DOHH2 (cell line): ENCODE measurements around the gene SCN10A.

Experiments
- H3F3A ChIP-seq: fragments of 200-600 bp; sonication (generic), shearing (Covaris generic); 2 replicates; pipeline ENCODE4 v1.6.0; 2016; ENCODE audit warnings: antibody characterized with exemption, mild to moderate bottlenecking; ENCODE audit not compliant: control insufficient read depth, insufficient read depth
- H3K27ac ChIP-seq: fragments of 200-600 bp; sonication (generic); 2 replicates; pipeline ENCODE4 v1.5.1; 2014; ENCODE audit warnings: low read depth, mild to moderate bottlenecking, low read length, moderate library complexity
- H3K27me3 ChIP-seq: fragments of 200-600 bp; sonication (generic); 2 replicates; pipeline ENCODE4 v1.6.1; 2014; ENCODE audit warnings: mild to moderate bottlenecking, low read length, mixed read lengths; ENCODE audit not compliant: control insufficient read depth
- H3K36me3 ChIP-seq: fragments of 200-600 bp; sonication (generic); 2 replicates; pipeline ENCODE4 v1.6.1; 2014; ENCODE audit warnings: mild to moderate bottlenecking, low read length, moderate library complexity, mixed read lengths; ENCODE audit not compliant: control insufficient read depth
- H3K4me1 ChIP-seq: fragments of 200-600 bp; sonication (generic); 2 replicates; pipeline ENCODE4 v1.6.1; 2014; ENCODE audit warnings: mild to moderate bottlenecking, low read length, mixed read lengths; ENCODE audit not compliant: control insufficient read depth
- H3K4me2 ChIP-seq: fragments of 200-600 bp; sonication (generic); 2 replicates; pipeline ENCODE4 v1.6.0; 2014; ENCODE audit warnings: mild to moderate bottlenecking, low read length, moderate library complexity
- H3K4me3 ChIP-seq: fragments of 200-600 bp; sonication (generic); 2 replicates; pipeline ENCODE4 v1.5.1; 2014; ENCODE audit warnings: mild to moderate bottlenecking, low read length, mixed read lengths
- H3K79me2 ChIP-seq: fragments of 200-600 bp; sonication (generic); 2 replicates; pipeline ENCODE4 v1.6.1; 2014; ENCODE audit warnings: mild to moderate bottlenecking, low read length, mixed read lengths; ENCODE audit not compliant: control insufficient read depth
- H3K9me2 ChIP-seq: fragments of 200-600 bp; sonication (generic); replicated peaks from 2 replicates; pipeline ENCODE4 v1.6.1; 2014; ENCODE audit warnings: mild to moderate bottlenecking, low read length, mixed read lengths; ENCODE audit not compliant: control insufficient read depth
- H3K9me3 ChIP-seq: fragments of 200-600 bp; sonication (generic); 2 replicates; pipeline ENCODE4 v1.6.1; 2014; ENCODE audit warnings: antibody characterized with exemption, low read length, mixed read lengths; ENCODE audit not compliant: control insufficient read depth, insufficient read depth
- H4K20me1 ChIP-seq: fragments of 200-600 bp; sonication (generic); 2 replicates; pipeline ENCODE4 v1.6.0; 2014; ENCODE audit warnings: low read depth, mild to moderate bottlenecking, antibody characterized with exemption, low read length, moderate library complexity; ENCODE audit not compliant: control insufficient read depth, insufficient read depth
- EZH2phosphoT487 ChIP-seq: fragments of 200-600 bp; sonication (generic); IDR thresholded peaks from 2 replicates; pipeline ENCODE4 v1.6.1; 2017; ENCODE audit warnings: borderline replicate concordance, mild to moderate bottlenecking, antibody characterized with exemption, low read length, moderate library complexity, mixed read lengths
- TF ChIP-seq, protein P1 (sequence below): fragments of 200-600 bp; sonication (generic); IDR thresholded peaks from one replicate; pipeline ENCODE4 v1.5.1; 2014; ENCODE audit warnings: antibody characterized with exemption, mild to moderate bottlenecking, low read depth, low read length; ENCODE audit not compliant: poor library complexity, severe bottlenecking

The SCN10A gene

GRCh38 chr3:38792983-38793382, 23.0 kb downstream of the SCN10A start:
- Histone ChIP-seq H3K9me2 (no peaks in the 10 kb centered on the region), H3K4me1 (no peaks in the 10 kb centered on the region), H3K27me3 (peaks cover 12% of the 10 kb centered on the region), H3K27ac (no peak overlapping the region), H3K36me3 (no peaks in the 10 kb centered on the region), H4K20me1 (no peaks in the 10 kb centered on the region), H3K79me2 (no peaks in the 10 kb centered on the region), H3K9me3 (no peaks in the 10 kb centered on the region), H3F3A (no peaks in the 10 kb centered on the region), H3K4me2 (no peak overlapping the region), H3K4me3 (no peak overlapping the region)
- TF ChIP-seq, protein P1, sequence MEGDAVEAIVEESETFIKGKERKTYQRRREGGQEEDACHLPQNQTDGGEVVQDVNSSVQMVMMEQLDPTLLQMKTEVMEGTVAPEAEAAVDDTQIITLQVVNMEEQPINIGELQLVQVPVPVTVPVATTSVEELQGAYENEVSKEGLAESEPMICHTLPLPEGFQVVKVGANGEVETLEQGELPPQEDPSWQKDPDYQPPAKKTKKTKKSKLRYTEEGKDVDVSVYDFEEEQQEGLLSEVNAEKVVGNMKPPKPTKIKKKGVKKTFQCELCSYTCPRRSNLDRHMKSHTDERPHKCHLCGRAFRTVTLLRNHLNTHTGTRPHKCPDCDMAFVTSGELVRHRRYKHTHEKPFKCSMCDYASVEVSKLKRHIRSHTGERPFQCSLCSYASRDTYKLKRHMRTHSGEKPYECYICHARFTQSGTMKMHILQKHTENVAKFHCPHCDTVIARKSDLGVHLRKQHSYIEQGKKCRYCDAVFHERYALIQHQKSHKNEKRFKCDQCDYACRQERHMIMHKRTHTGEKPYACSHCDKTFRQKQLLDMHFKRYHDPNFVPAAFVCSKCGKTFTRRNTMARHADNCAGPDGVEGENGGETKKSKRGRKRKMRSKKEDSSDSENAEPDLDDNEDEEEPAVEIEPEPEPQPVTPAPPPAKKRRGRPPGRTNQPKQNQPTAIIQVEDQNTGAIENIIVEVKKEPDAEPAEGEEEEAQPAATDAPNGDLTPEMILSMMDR = no peak
- TF ChIP-seq EZH2phosphoT487 = no peak

DNA sequence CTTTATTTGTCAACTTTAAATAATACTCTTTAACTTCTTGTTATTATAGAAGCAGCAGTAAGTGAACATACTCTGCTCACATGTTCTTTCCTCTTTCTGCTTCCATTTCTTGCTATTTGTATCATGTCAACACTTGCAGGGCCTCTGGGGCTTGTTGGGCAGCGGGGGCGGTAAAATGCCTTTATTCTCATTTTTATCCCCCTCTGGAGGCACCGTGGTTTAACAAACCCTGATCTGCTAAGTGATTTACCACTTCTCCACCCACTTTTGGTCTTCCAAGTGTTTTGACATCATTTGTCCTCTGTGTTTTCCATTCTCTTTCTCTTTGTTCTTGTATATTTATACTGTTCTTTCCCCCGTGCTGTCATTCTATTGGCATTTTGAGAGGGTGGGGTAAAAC, 33.9 kb downstream of the SCN10A start:
- Histone ChIP-seq H3K79me2 (no peaks in the 10 kb centered on the region), H3K4me2 (no peak overlapping the region), H3K4me1 (no peaks in the 10 kb centered on the region), H4K20me1 (no peaks in the 10 kb centered on the region), H3K36me3 (no peaks in the 10 kb centered on the region), H3K27ac (no peak overlapping the region), H3K4me3 (no peak overlapping the region), H3K27me3 (no peaks in the 10 kb centered on the region), H3K9me3 (no peaks in the 10 kb centered on the region), H3F3A (no peaks in the 10 kb centered on the region), H3K9me2 (no peaks in the 10 kb centered on the region)
- no peak for TF ChIP-seq EZH2phosphoT487
- TF ChIP-seq, protein P1 = peak; percentile 20

GRCh38 chr3:38773528-38773927, 42.5 kb downstream of the SCN10A start:
- Histone ChIP-seq H4K20me1 (no peaks in the 10 kb centered on the region), H3K36me3 (no peaks in the 10 kb centered on the region), H3K4me1 (no peaks in the 10 kb centered on the region), H3K4me2 (no peak overlapping the region), H3K79me2 (no peaks in the 10 kb centered on the region), H3K9me3 (no peaks in the 10 kb centered on the region), H3K27me3 (no peaks in the 10 kb centered on the region), H3F3A (no peaks in the 10 kb centered on the region), H3K4me3 (no peak overlapping the region), H3K9me2 (no peaks in the 10 kb centered on the region), H3K27ac (no peak overlapping the region)
- TF ChIP-seq EZH2phosphoT487 = no peak
- TF ChIP-seq, protein P1 = no peak

DNA sequence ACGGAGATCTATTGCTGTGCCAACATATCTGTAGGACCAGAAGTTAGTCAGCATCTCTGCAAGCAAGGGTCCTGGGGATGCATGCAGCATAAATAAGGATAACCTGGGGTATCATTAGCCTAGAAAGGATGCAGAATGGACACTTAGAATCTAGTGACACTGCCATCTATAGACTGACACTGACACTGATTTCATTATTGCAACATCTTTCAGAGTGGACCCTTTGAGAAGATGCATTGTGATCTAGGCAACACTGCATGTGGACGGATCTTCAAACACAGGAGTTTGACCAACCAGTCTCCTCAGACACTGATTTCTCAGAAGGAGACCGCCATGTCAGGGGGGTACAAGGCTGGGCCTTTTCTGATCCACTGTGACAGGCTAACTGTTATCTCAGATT, 52.4 kb downstream of the SCN10A start:
- Histone ChIP-seq H3K9me3 (no peaks in the 10 kb centered on the region), H3K36me3 (no peaks in the 10 kb centered on the region), H3K27ac (no peak overlapping the region), H3K79me2 (no peaks in the 10 kb centered on the region), H3K4me3 (no peak overlapping the region), H3K4me2 (no peak overlapping the region), H3K9me2 (no peaks in the 10 kb centered on the region), H4K20me1 (no peaks in the 10 kb centered on the region), H3K4me1 (no peaks in the 10 kb centered on the region), H3K27me3 (no peaks in the 10 kb centered on the region), H3F3A (no peaks in the 10 kb centered on the region)
- TF ChIP-seq EZH2phosphoT487 = no peak
- TF ChIP-seq, protein P1 = no peak
